IMR-90 (cell line): ENCODE results near the gene ZFAND4.

ENCODE experiments used
- BHLHE40 ChIP-seq: fragments of 150-350 bp; IDR thresholded peaks from 2 replicates; pipeline ENCODE4 v1.6.1; 2016; ENCODE audit warnings: mild to moderate bottlenecking, low read depth, low read length
- CTCF ChIP-seq: conservative IDR thresholded peaks from 2 replicates; pipeline ENCODE4 v1.5.1; 2012; ENCODE audit warnings: mild to moderate bottlenecking, low read depth, low read length, improper control_type of control experiment
- RAD21 ChIP-seq: IDR thresholded peaks from 2 replicates; pipeline ENCODE4 v1.6.1; 2012; ENCODE audit warnings: low read length, improper control_type of control experiment
- RCOR1 ChIP-seq: IDR thresholded peaks from 2 replicates; pipeline ENCODE4 v1.6.1; 2012; ENCODE audit warnings: mild to moderate bottlenecking, low read length, improper control_type of control experiment; ENCODE audit not compliant: insufficient replicate concordance

- peak; percentile 4; the same call in 1 of the 2 replicates for TF ChIP-seq CTCF
- TF ChIP-seq RCOR1, result no peak
- peak; percentile 91 for TF ChIP-seq BHLHE40
- no peak for TF ChIP-seq RAD21
Measured at GRCh38 chr10:45594276-45595157, 78.1 kb downstream of the ZFAND4 start.
